Cardiac fibroblast (primary cell): ENCODE data around the gene CDK5.
A peak's percentile ranks its signal among the peaks of the same experiment; 100 is the strongest.
"Not testable (repeated sequence)": the region's sequence is repeated elsewhere in the genome, so short reads cannot be mapped to it uniquely, and the experiment has no call there.

Experiments
- DNase-seq, 2 donors: peaks; one replicate each; pipeline versions ENCODE4 v3.0.0 to v3.0.0-alpha.2; 2010; ENCODE audit warnings: low read depth in 2 of 2
- H3K4me3 ChIP-seq, 2 donors: replicated peaks in 1 of 2; 1 replicate in 1 of 2; 2 replicates in 1 of 2; pipeline ENCODE4 v1.5.1; 2011; ENCODE audit warnings: low read depth in 2 of 2, low read length in 2 of 2, mild to moderate bottlenecking in 2 of 2, moderate library complexity in 1 of 2
- CTCF ChIP-seq: IDR thresholded peaks from one replicate; pipeline ENCODE4 v1.5.1; 2011; ENCODE audit warnings: low read depth, mild to moderate bottlenecking, low read length, inconsistent platforms

Gene CDK5

GRCh38 chr7:151047976-151048815, 9.5 kb downstream of the CDK5 start, which contains the start of gene ASIC3:
TSS of gene ASIC3 (plus strand) at chr7:151048531. CDS start at chr7:151048886, 355 bp downstream.
- no peak for TF ChIP-seq CTCF
- H3K4me3 ChIP-seq, result no peak within 1 kb of the TSS
- DNase-seq, result no peak

DNA sequence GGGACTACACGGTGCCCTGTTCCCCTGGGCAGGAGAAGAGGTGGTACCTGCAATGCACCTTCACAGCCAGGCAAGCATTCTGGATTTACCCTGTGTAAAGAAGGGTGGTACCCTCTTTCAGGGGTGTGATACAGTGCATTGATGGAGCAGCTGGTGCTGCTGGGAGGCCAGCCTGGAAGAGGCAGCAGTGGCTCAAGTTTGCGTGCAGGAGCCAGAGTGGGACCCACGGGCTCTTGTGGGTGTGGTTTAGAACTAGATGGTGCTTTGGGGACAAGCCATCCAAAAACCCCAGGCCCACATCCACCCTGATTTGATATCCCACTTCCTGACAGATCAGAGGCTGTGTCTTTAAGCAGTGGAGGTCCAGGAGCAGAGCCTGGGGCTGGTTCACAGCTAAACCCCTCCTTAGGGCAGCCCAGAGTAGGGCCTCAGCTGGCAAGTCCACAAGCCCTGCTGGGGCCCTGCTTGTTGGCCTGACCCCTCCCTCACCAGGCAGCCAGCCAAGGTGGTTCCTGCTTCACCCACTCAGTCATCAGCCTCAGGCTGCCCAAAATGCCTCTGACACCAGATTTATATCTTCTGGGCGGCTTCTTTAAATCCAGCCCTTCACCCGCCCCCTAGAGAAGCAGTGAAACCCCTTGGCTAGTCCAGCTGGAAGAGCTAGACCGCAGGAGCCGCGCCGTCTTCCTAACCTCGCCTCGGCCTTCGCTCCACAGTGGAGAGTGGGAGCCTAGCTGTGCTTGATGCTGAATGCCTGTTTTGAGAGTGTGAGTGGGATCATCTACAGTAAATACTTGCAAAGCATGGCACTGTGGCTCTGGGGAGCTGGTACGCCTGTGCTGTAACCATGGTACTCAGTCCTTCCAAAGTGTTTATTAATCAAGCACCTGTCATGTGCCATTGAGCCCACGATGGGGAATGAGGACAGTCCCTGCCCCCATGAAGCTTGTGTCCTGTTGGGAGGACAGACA, 10.8 kb downstream of the CDK5 start:
- TF ChIP-seq CTCF, result no peak
- no peak overlapping the region for H3K4me3 ChIP-seq
- peak in 1 of 2 donors; percentile 83 for DNase-seq

DNA sequence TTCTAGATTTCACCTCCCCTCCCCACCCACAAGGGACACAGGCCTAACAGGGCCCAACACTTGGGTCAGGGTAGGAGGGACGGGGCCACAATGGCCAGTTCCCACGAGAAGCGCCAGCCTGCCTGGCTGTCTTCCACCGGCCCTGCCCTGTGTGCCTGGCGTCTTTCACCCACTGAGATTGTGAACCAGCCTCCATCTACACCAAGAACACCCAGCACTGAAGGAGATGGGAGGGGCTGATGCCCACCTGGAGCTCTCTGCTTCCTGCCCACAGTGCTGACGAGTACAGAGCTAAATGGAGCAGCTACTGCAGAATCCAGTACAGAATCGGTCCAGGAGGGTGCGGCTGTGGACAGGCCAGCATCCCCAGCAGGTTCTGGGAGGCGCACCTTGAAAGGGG, 11.7 kb downstream of the CDK5 start:
- TF ChIP-seq CTCF, result no peak
- H3K4me3 ChIP-seq, result no peak overlapping the region
- no peak for DNase-seq

GRCh38 chr7:151045262-151045661, 12.4 kb downstream of the CDK5 start:
- TF ChIP-seq CTCF, result no peak
- no peak overlapping the region for H3K4me3 ChIP-seq
- DNase-seq, result no peak

DNA sequence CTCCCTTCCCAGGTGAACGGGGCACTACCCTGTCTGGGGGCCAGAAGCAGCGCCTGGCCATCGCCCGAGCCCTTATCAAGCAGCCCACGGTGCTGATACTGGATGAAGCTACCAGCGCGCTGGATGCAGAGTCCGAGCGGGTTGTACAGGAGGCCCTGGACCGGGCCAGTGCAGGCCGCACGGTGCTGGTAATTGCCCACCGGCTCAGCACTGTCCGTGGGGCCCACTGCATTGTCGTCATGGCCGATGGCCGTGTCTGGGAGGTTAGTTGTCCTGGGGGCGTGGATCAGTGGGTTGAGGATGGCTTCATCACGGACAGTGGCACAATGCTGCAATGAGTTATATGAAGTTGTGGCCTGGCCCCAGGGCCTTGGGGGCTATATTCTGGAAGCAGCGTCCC, 13.7 kb downstream of the CDK5 start:
- DNase-seq, result no peak
- H3K4me3 ChIP-seq, result no peak overlapping the region
- no peak for TF ChIP-seq CTCF

DNA sequence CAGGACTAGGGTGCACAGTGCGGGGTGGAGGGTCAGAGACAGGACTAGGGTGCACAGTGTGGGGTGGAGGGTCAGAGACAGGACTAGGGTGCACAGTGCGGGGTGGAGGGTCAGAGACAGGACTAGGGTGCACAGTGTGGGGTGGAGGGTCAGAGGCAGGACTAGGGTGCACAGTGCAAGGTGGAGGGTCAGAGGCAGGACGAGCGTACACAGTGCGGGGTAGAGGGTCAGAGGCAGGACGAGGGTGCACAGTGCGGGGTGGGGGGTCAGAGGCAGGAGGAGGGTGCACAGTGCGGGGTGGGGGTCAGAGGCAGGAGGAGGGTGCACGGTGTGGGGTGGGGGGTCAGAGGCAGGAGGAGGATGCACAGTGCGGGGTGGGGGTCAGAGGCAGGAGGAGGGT, 14.2 kb downstream of the CDK5 start:
- not testable (repeated sequence) for DNase-seq, H3K4me3 ChIP-seq
